GM12892 (cell line): ENCODE results near the gene EMB. TPM values are rescaled to one million over a fixed set of nuclear protein-coding genes. Genes with fewer than 3 reads are reported as not detected.
"Not testable (repeated sequence)": the region's sequence is repeated elsewhere in the genome, so short reads cannot be mapped to it uniquely, and the experiment has no call there.

Experiments used
- DNase-seq: peaks from one replicate; pipeline ENCODE4 v3.0.0; 2011; ENCODE audit not compliant: insufficient read length
- FAIRE-seq: peaks from 2 replicates; lab custom pipeline; 2011; peaks lifted over from hg19 to GRCh38; lab: Jason Lieb, UNC
- POLR2A ChIP-seq: IDR thresholded peaks from 2 replicates; pipeline ENCODE4 v1.6.1; 2011; ENCODE audit warnings: low read depth, low read length, control low read depth
- POLR2AphosphoS5 ChIP-seq: IDR thresholded peaks from 2 replicates; pipeline ENCODE4 v1.6.1; 2011; ENCODE audit warnings: low read depth, low read length, control low read depth
- TAF1 ChIP-seq: IDR thresholded peaks from 2 replicates; pipeline ENCODE4 v1.6.1; 2011; ENCODE audit warnings: low read depth, mild to moderate bottlenecking, control low read depth, low read length, borderline replicate concordance
- polyA plus RNA-seq: library from polyadenylated mRNA; unstranded; fragments of >200 nt; gene quantifications from one replicate; pipeline ENCODE4 v1.2.1, GENCODE V29; 2012; ENCODE audit warnings: missing spikeins, inconsistent platforms; ENCODE audit not compliant: missing spikeins

EMB gene
- polyA plus RNA-seq = 9.9 TPM

- DNase-seq (peak; percentile 23), FAIRE-seq (no peak)
- no peak for TF ChIP-seq TAF1
- TF ChIP-seq POLR2A = peak; percentile 46; the same call in 1 of the 2 replicates
- TF ChIP-seq POLR2AphosphoS5 = 0 out of 2 replicates have a peak, but pooled peaks have one; percentile 26
Measured at GRCh38 chr5:50440651-50441492, at the start of gene EMB. TSS of gene EMB (minus strand) at chr5:50441288. CDS start at chr5:50441151, 137 bp downstream.

GRCh38 chr5:50489491-50489890, 48.4 kb upstream of the EMB start:
- not testable (repeated sequence) for DNase-seq, FAIRE-seq

GRCh38 chr5:50478790-50479189, 37.7 kb upstream of the EMB start:
- not testable (repeated sequence) for FAIRE-seq, DNase-seq

GRCh38 chr5:50476549-50476948, 35.5 kb upstream of the EMB start:
- FAIRE-seq (peak; percentile 75), DNase-seq (no peak)
- TF ChIP-seq POLR2A = no peak
- no peak for TF ChIP-seq POLR2AphosphoS5
- TF ChIP-seq TAF1 = no peak

GRCh38 chr5:50465015-50465414, 23.9 kb upstream of the EMB start:
- FAIRE-seq, DNase-seq: not testable (repeated sequence)

- TF ChIP-seq POLR2AphosphoS5 (no peak), POLR2A (no peak), TAF1 (no peak)
- DNase-seq (no peak), FAIRE-seq (no peak)
Measured at GRCh38 chr5:50463726-50464125, 22.6 kb upstream of the EMB start.

GRCh38 chr5:50463047-50463446, 22.0 kb upstream of the EMB start:
- DNase-seq = no peak
- TF ChIP-seq TAF1 = no peak
- TF ChIP-seq POLR2AphosphoS5 = no peak
- no peak for TF ChIP-seq POLR2A
- FAIRE-seq = no peak

- FAIRE-seq, DNase-seq: not testable (repeated sequence)
Measured at GRCh38 chr5:50462579-50462978, 21.5 kb upstream of the EMB start.

GRCh38 chr5:50458372-50458771, 17.3 kb upstream of the EMB start:
- DNase-seq, FAIRE-seq: not testable (repeated sequence)

GRCh38 chr5:50449241-50449640, 8.2 kb upstream of the EMB start:
- not testable (repeated sequence) for FAIRE-seq, DNase-seq

- no peak for FAIRE-seq
- no peak for DNase-seq
- TF ChIP-seq TAF1 (no peak), POLR2A (no peak), POLR2AphosphoS5 (no peak)
Measured at GRCh38 chr5:50447941-50448340, 6.9 kb upstream of the EMB start.

- FAIRE-seq = no peak
- DNase-seq = no peak
- TF ChIP-seq TAF1 (no peak), POLR2A (no peak), POLR2AphosphoS5 (no peak)
Measured at GRCh38 chr5:50447228-50447627, 6.1 kb upstream of the EMB start.

- DNase-seq (no peak), FAIRE-seq (peak; percentile 83)
- no peak for TF ChIP-seq POLR2AphosphoS5
Measured at GRCh38 chr5:50445296-50445949, 4.3 kb upstream of the EMB start.

- FAIRE-seq, DNase-seq: not testable (repeated sequence)
Measured at GRCh38 chr5:50442559-50443539, 1.8 kb upstream of the EMB start.
